Measurements from ENCODE around the gene GAB1.

Gene GAB1

DNA sequence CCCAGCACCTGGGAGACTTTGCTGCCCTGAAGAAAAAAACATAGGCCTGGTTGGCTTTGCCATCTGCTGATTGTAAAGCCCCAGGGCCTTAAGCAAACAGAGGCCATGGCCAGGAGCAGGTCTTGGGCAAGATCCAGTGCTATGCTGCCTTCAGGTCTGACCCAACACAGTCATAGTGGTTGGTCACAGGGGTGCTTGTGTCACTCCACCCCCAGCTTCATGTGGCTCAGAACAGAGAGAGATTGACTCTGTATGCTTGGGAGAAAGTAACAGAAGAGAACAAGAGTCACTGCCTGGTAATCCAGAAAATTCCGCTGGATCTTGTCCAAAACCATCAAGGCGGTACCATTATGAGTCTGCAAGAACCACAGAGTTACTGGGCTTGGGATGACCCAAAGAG is 152.4 kb downstream of the GAB1 start:
- DNase-seq (ENCODE audit: low spot score), result no peak

DNA sequence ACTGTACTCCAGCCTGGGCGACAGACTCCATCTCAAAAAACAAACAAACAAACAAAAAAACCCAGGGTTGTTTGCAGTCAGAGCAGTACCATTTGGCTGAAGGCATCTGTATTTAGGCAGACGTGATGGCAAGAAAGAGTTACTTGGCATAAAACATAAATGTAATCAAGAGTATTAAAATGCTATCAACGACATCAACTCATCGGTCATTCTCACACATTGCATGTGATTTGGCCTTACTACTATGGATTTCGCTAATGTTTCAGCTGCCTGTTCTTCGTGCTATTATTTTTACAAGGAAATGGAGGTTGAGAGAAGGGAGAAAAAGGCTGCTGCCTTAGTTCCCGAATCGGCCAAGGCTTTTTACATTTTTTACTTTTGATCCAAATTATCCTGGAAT is 161.3 kb downstream of the GAB1 start:
- no peak for DNase-seq (ENCODE audit: low spot score)

DNA sequence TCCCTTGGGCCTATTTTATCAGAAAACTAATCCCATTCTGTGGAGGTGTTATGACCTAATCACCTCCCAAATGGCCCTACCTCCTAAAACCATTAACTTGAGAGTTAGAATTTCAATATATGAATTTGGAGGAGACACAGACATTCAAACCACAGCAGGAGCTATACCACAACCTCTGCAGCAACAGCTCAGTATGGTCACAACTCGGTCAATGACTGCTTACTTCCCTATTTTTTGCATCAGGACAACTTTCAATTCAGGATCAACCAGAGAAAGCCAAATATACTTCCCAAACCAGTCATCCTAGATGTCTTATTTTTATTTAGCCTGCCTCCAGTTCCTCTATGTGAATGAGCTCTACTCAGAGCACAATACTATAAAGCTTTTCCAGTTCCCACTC is 165.6 kb downstream of the GAB1 start:
- no peak for DNase-seq (ENCODE audit: low spot score)

DNA sequence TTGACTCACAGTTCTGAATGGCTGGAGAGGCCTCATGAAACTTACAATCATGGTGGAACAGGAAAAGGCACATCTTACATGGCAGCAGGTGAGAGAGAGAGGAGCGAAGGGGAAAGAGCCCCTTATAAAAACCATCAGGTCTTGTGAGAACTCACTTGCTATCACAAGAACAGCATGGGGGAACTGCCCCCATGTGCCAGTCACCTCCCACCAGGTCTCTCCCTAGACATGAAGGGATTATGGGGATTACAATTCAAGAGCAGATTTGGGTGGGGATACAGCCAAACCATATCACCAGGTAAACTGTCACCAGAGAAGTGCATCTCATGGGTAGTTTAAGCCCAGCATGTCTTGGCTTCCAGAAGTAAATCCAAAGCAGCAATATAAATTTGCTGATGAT is 169.4 kb downstream of the GAB1 start:
- no peak for DNase-seq (ENCODE audit: low spot score)

DNA sequence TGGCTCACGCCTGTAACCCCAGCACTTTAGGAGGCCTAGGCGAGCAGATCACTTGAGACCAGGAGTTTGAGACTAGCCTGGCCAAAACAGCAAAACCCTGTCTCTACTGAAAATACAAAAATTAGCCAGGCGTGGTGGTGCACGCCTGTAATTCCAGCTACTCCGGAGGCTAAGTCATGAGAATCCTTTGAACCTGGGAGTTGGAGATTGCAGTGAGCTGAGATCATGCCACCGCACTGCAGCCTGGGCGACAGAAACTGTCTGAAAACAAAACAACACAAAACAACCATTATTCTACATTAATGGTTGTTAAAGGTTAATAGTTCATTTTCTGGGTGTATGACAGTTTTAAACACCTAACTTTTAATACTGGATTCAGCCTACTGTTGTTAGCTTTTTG is 175.2 kb downstream of the GAB1 start:
- no peak for DNase-seq (ENCODE audit: low spot score)

DNA sequence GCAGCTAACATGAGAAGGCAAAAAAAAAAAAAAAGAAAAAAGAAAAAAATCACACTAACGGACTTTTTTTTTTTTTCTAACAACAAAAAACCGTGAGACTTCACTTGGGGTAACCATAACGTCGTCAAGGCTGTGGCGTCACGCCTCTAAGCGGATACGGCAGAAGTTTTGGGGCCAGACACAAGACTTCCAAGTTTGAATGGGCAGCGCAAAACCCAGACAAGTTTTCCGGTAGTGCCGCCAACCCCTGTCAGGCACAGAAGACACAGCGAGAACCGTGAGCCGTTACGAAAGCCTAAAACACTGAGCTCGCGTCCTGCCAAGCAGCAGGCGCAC is 176.3 kb downstream of the GAB1 start:
- no peak for DNase-seq (ENCODE audit: low spot score)

DNA sequence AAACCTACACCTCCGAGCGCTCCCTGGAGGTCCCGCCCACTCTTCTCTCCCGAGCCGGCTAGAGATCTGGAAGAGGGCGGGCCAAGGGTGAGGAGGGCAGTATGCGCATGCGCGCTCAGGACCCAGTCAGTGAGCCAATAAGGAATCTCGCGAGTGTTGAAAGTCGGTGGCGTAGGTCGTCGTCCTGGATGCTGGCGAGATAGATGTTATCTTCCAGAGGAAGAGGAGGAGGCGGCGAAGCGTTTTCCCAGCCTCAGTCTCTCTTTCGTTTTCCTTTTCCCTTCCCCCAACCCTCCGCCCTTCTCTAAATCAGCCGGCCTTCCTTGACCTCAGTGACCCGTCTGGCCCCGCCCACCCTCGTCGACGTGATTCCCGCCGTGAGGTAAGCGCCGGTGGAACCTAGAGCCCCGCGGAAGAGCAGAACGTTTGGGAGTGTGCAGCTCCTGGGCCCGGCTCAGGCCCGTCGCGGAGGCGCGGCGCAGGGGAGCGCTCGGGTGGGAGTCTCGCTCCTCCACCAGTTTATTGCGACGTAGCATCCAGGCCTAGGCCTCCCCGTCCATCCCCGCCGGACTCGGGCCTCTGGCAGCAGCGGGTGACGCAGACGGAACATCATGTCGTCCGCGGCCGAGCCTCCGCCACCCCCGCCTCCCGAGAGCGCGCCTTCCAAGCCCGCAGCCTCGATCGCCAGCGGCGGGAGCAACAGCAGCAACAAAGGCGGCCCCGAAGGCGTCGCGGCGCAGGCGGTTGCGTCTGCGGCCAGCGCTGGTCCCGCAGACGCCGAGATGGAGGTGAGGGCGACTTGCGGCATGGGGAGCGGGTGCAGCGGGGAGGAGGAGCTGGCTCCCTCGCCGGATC is 176.9 kb downstream of the GAB1 start, which contains the start of gene SMARCA5:
Gene SMARCA5 (plus strand): TSS at position 389 of the 855 bp plus-strand sequence. CDS start 223 bp downstream, at position 612.
- peak; percentile 94 for DNase-seq (ENCODE audit: low spot score)

DNA sequence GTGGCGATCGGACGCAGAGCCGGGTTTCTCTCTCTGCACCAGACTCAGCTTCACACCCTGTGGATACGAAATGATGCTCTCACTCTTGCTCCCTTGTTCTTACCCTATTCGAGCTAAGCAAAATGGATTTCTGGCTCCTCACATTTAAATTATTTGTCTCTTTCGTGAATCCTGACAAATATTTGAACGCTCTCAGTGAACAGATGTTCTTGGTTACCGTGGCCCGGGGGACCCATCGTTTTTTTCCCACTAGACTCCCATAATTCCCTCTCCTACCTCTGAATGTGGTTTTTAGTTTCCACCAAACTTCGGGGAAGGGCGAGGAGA is 177.5 kb downstream of the GAB1 start:
- DNase-seq (ENCODE audit: low spot score), result peak; percentile 29

DNA sequence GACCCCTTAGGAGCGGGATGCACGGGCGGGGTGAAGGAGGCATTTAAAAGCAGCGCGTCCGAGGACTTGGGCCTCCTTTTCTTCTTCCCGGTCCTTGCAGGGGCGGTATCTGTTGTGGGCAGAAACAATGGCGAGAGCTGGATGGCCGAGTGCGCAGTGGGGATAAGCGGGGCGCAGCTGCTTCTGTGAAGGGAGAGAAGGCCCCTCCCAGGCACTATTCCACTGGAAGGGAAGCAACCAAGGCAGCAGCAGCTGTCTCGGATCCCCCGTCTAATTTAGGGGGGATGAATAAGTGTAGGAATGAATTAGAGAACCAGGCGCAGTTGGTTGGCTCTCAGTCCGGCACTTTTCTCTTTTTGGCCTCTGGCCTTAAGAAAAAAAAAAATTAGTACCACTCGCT is 177.8 kb downstream of the GAB1 start:
- DNase-seq (ENCODE audit: low spot score), result peak; percentile 40

DNA sequence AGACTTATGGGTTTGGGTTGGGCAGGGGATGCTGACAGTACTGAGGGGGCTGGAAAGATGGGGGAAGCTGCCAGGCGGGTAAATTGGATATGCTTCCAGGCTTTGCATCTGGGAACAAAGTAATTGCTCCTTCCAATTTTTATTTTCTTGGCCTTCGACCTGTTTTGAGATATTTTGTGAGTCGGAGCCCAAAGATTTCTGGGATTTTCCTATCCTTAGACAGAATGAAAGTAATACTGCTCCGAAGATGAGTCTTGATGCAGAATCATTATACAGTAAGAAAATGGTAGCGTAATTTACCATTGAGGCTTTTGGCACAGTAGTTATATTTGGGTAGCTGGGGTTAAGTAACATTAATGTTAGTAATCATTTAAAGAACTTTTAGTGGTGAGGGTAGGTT is 178.2 kb downstream of the GAB1 start:
- DNase-seq (ENCODE audit: low spot score), result no peak

DNA sequence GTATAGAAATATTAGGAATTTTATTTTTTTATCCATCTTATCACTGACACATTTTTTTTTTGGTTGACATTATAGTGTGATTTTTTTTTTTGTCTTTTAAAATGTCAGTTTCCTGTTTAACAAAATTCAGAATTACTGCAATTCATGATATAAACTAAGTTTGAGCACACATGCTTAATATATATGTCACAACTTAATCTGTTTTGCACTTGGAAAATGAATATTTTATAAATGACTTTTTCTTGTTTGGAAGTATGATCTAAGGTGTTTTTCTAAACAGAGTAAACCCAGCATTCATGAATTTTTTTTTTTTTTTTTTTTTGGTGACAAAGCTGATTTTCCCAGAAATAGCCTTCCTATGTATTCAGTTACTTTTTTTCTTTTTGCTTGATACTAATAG is 179.2 kb downstream of the GAB1 start:
- no peak for DNase-seq (ENCODE audit: low spot score)

DNA sequence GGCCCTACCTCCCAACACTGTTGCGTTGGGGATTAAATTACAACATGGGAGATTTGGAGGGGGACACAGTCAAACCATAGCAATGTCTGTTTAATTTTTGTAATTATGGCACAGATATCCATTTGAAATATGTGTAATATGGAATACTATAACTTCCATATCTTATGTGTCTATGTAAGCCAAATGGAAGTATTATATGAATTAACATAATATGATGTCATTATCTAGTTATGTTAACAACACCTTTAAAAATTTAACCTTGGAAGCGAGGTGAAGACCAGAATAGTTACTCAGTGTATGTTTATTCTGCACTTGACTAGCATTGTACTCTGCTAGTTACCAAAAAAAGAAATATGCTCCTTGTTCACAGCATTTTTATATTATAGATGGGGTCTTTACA is 181.1 kb downstream of the GAB1 start:
- no peak for DNase-seq (ENCODE audit: low spot score)

All from SW480 (cell line).